ENCODE results near the gene EML6. TPM values are rescaled to one million over a fixed set of nuclear protein-coding genes. Genes with fewer than 3 reads are reported as not detected.

EML6 gene
- total and polyA plus RNA-seq, 4 donors, result 0.94 to 5.1 (median 2.0) TPM

DNA sequence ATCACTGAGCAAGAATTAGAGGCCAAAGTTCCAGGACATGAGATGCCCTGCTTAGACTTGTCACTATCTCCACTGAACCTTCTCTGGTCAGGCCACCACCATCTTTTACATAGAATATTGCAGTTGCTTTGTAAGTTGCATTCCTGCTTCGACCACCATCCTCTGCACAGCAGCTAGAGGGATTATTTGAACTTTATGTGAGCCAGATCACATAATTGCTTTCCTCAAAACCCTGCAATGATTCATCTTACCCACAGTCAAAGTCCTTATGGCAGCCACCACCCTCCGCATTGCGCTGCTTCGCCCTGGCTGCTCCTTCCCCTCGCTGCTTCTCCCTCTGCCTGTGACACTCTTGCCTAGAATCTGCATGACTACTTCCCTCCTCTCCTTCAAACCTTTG is 111.3 kb downstream of the EML6 start:
- no peak for DNase-seq
- TF ChIP-seq, protein P1, sequence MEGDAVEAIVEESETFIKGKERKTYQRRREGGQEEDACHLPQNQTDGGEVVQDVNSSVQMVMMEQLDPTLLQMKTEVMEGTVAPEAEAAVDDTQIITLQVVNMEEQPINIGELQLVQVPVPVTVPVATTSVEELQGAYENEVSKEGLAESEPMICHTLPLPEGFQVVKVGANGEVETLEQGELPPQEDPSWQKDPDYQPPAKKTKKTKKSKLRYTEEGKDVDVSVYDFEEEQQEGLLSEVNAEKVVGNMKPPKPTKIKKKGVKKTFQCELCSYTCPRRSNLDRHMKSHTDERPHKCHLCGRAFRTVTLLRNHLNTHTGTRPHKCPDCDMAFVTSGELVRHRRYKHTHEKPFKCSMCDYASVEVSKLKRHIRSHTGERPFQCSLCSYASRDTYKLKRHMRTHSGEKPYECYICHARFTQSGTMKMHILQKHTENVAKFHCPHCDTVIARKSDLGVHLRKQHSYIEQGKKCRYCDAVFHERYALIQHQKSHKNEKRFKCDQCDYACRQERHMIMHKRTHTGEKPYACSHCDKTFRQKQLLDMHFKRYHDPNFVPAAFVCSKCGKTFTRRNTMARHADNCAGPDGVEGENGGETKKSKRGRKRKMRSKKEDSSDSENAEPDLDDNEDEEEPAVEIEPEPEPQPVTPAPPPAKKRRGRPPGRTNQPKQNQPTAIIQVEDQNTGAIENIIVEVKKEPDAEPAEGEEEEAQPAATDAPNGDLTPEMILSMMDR (IDR thresholded peaks at IDR 0.05; ENCODE audit: control extremely low read depth, extremely low read depth), result no peak
- Histone ChIP-seq H3K9ac (ENCODE audit: insufficient read depth in 1 of 2, low read length in 2 of 2) (no peak overlapping the region), H3K27ac (ENCODE audit: low read depth in 1 of 2, low read length in 1 of 2) (no peak overlapping the region), H3K36me3 (ENCODE audit: control insufficient read depth in 4 of 4, insufficient read depth in 4 of 4, low read length in 4 of 4) (no peaks in the 10 kb centered on the region), H3K4me1 (ENCODE audit: control insufficient read depth in 5 of 5, insufficient read depth in 5 of 5, low read length in 5 of 5) (peaks cover 0 to 2% (median 0%) of the 10 kb centered on the region in 5 donors), H3K27me3 (ENCODE audit: control insufficient read depth in 3 of 3, insufficient read depth in 3 of 3, low read length in 2 of 3) (no peaks in the 10 kb centered on the region), H3K4me3 (no peak overlapping the region), H3K9me3 (ENCODE audit: control insufficient read depth in 4 of 4, insufficient read depth in 3 of 4, low read length in 3 of 4) (peaks cover 0 to 2% (median 0%) of the 10 kb centered on the region in 4 donors)
- WGBS, 2 donors, result 96 to 98% methylated on average over 5 of the region's 5 CpGs
- no peak for ATAC-seq (ENCODE audit: insufficient read depth, low FRiP score)

DNA sequence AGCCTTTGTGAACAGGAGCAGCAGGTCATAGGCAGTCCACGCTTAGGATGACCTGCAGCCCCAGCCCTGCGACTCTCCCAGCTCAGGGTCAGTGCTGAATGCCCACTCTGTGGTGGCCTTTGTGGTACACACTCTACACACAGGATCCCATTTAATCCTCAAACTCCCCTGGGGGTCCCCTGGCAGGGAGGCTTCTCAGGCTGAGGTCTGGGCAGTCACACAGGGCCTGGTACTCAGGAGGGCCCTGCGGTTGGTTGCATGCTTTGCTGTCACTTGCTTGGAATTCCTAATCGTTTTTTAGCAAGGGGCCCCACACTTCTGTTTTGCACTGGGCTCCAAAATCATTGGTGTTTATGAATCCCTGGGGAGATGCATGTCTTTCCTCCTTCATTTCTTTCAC is 113.0 kb downstream of the EML6 start:
- ATAC-seq (ENCODE audit: insufficient read depth, low FRiP score), result no peak
- WGBS, 2 donors, result 78 to 93% methylated on average over 4 of the region's 4 CpGs

DNA sequence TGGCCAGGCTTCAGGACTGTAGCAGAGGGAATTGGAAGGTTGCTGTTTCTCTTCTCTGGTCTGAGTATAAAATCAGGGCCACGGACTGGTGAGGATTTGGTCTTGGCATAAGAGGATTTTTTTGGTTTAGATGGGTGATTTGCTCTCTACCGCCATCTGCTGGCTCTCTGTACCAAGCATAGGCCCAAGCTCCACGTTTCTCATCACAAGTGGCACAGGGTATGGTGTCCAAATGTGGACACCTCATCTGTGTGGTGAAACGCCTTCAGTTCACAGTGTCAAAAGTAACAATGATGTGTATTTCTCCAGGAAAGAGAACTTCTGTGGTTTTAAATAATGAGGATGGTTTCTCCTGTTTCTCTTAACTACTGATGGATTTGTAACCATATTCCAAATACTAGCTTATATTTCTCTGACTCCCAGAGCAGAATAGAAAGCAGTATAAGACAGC is 115.1 kb downstream of the EML6 start:
- no peak overlapping the region for H3K4me3 ChIP-seq
- DNase-seq (peak; percentile 59 to 79 (median 69)), ATAC-seq (ENCODE audit: insufficient read depth, low FRiP score) (peak; percentile 84)
- no peak overlapping the region for H3K9ac ChIP-seq (ENCODE audit: insufficient read depth in 1 of 2, low read length in 2 of 2)
- no peaks in the 10 kb centered on the region for H3K36me3 ChIP-seq (ENCODE audit: control insufficient read depth in 4 of 4, insufficient read depth in 4 of 4, low read length in 4 of 4)
- H3K27ac ChIP-seq (ENCODE audit: low read depth in 1 of 2, low read length in 1 of 2), result no peak overlapping the region
- H3K27me3 ChIP-seq (ENCODE audit: control insufficient read depth in 3 of 3, insufficient read depth in 3 of 3, low read length in 2 of 3), result no peaks in the 10 kb centered on the region
- TF ChIP-seq, protein P1 (IDR thresholded peaks at IDR 0.05; ENCODE audit: control extremely low read depth, extremely low read depth), result peak; percentile 68
- no peaks in the 10 kb centered on the region for H3K9me3 ChIP-seq (ENCODE audit: control insufficient read depth in 4 of 4, insufficient read depth in 3 of 4, low read length in 3 of 4)
- WGBS, 2 donors, result 4 to 11% methylated on average over 4 of the region's 4 CpGs
- H3K4me1 ChIP-seq (ENCODE audit: control insufficient read depth in 5 of 5, insufficient read depth in 5 of 5, low read length in 5 of 5), result no peaks in the 10 kb centered on the region

More for the DNA sequence above, 113.0 kb downstream of the EML6 start:
- H3K27ac ChIP-seq (ENCODE audit: low read depth in 1 of 2, low read length in 1 of 2), result no peak overlapping the region
- H3K27me3 ChIP-seq (ENCODE audit: control insufficient read depth in 3 of 3, insufficient read depth in 3 of 3, low read length in 2 of 3), result no peaks in the 10 kb centered on the region
- H3K36me3 ChIP-seq (ENCODE audit: control insufficient read depth in 4 of 4, insufficient read depth in 4 of 4, low read length in 4 of 4), result no peaks in the 10 kb centered on the region
- TF ChIP-seq, protein P1 (IDR thresholded peaks at IDR 0.05; ENCODE audit: control extremely low read depth, extremely low read depth), result no peak
- DNase-seq, result no peak
- H3K9ac ChIP-seq (ENCODE audit: insufficient read depth in 1 of 2, low read length in 2 of 2), result no peak overlapping the region
- peaks cover 0 to under 1% (median 0%) of the 10 kb centered on the region in 4 donors for H3K9me3 ChIP-seq (ENCODE audit: control insufficient read depth in 4 of 4, insufficient read depth in 3 of 4, low read length in 3 of 4)
- no peak overlapping the region for H3K4me3 ChIP-seq
- H3K4me1 ChIP-seq (ENCODE audit: control insufficient read depth in 5 of 5, insufficient read depth in 5 of 5, low read length in 5 of 5), result no peaks in the 10 kb centered on the region
